AG09319 (cell line): ENCODE measurements around the gene TPSD1.

Experiments used
- DNase-seq: peaks from one replicate; pipeline ENCODE4 v3.0.0-alpha.2; 2010; ENCODE audit warnings: low read depth; ENCODE audit errors: extremely low read depth
- TF ChIP-seq, protein P1 (sequence below): IDR thresholded peaks from 2 replicates; pipeline ENCODE4 v1.5.1; 2011; ENCODE audit warnings: low read depth, mild to moderate bottlenecking, inconsistent platforms, low read length, moderate library complexity

Gene TPSD1

DNA sequence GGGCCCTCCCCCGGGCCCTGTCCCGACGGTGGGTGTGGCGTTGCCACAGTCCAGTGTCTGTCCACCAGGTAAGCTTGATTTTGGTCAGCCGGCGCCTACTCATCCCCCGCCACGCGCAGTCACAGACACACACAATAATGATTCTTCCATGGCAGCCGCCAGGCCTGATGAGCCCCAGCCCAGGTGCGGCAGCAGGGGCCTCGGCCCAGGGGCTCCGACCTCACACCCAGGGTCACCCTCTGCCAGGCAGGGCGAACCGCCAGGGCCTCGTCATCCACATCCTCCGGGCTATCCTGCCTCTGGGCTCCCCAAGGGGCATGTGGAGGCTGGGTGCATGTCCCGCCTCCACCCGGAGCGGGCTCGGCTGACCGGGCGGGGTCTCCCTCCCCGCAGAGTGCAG is 38.3 kb upstream of the TPSD1 start:
- DNase-seq, result no peak
- TF ChIP-seq, protein P1, sequence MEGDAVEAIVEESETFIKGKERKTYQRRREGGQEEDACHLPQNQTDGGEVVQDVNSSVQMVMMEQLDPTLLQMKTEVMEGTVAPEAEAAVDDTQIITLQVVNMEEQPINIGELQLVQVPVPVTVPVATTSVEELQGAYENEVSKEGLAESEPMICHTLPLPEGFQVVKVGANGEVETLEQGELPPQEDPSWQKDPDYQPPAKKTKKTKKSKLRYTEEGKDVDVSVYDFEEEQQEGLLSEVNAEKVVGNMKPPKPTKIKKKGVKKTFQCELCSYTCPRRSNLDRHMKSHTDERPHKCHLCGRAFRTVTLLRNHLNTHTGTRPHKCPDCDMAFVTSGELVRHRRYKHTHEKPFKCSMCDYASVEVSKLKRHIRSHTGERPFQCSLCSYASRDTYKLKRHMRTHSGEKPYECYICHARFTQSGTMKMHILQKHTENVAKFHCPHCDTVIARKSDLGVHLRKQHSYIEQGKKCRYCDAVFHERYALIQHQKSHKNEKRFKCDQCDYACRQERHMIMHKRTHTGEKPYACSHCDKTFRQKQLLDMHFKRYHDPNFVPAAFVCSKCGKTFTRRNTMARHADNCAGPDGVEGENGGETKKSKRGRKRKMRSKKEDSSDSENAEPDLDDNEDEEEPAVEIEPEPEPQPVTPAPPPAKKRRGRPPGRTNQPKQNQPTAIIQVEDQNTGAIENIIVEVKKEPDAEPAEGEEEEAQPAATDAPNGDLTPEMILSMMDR, result no peak

DNA sequence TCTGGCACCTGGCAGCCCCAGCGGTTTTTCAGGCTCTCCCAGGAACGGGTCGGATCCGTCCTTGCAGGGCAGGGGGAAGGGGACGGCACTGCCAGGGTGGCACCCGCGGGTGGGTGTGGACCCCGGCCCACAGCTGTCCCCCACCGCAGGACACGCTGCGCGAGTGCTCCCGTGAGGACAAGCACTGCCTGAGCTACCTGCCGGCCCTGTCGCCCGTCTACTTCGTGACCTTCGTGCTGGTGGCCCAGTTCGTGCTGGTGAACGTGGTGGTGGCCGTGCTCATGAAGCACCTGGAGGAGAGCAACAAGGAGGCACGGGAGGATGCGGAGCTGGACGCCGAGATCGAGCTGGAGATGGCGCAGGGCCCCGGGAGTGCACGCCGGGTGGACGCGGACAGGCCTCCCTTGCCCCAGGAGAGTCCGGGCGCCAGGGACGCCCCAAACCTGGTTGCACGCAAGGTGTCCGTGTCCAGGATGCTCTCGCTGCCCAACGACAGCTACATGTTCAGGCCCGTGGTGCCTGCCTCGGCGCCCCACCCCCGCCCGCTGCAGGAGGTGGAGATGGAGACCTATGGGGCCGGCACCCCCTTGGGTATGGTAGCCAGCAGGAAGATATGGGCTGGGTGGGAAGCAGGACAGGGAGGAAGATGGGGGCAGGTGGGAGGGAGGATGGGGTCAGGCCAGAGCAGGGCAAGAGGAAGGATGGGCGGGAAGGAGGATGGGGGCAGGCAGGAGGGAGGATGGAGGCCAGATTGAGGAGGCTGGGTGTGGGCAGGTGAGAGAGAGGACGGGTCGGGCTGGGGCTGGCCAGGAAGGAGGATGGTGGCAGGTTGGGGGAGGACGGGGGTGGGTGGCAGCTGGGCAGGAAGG is 37.6 kb upstream of the TPSD1 start:
- DNase-seq, result no peak
- TF ChIP-seq, protein P1, result no peak

DNA sequence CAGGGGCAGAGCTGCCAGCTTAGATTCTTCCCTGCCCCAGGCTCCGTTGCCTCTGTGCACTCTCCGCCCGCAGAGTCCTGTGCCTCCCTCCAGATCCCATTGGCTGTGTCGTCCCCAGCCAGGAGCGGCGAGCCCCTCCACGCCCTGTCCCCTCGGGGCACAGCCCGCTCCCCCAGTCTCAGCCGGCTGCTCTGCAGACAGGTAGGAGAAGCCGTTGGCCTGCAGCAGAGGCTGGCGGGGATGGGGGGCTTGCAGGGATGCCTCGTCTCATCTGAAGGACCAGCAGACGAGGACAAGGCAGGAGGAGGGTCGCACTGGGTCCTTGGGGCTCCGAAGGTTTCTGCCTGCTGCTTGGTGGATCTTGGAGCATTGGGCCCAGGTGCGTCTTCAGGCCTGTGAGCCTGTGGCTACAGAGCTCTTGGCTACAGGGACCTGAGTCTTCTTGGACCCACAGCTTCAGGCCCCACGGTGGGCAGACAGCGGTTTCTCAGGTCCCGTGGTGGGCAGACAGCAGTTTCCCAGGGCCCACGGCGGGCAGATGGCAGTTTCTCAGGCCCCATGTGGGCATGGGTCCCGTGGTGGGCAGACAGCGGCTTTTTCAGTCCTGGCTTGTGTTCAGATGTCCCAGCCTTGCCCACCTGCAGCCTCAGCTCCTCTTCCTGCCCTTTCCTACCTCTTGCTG is 36.8 kb upstream of the TPSD1 start:
- no peak for DNase-seq
- TF ChIP-seq, protein P1, result no peak

DNA sequence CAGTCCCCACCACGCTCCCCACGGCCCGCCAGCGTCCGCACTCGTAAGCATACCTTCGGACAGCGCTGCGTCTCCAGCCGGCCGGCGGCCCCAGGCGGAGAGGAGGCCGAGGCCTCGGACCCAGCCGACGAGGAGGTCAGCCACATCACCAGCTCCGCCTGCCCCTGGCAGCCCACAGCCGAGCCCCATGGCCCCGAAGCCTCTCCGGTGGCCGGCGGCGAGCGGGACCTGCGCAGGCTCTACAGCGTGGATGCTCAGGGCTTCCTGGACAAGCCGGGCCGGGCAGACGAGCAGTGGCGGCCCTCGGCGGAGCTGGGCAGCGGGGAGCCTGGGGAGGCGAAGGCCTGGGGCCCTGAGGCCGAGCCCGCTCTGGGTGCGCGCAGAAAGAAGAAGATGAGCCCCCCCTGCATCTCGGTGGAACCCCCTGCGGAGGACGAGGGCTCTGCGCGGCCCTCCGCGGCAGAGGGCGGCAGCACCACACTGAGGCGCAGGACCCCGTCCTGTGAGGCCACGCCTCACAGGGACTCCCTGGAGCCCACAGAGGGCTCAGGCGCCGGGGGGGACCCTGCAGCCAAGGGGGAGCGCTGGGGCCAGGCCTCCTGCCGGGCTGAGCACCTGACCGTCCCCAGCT is 35.7 kb upstream of the TPSD1 start:
- TF ChIP-seq, protein P1, result no peak
- no peak for DNase-seq

DNA sequence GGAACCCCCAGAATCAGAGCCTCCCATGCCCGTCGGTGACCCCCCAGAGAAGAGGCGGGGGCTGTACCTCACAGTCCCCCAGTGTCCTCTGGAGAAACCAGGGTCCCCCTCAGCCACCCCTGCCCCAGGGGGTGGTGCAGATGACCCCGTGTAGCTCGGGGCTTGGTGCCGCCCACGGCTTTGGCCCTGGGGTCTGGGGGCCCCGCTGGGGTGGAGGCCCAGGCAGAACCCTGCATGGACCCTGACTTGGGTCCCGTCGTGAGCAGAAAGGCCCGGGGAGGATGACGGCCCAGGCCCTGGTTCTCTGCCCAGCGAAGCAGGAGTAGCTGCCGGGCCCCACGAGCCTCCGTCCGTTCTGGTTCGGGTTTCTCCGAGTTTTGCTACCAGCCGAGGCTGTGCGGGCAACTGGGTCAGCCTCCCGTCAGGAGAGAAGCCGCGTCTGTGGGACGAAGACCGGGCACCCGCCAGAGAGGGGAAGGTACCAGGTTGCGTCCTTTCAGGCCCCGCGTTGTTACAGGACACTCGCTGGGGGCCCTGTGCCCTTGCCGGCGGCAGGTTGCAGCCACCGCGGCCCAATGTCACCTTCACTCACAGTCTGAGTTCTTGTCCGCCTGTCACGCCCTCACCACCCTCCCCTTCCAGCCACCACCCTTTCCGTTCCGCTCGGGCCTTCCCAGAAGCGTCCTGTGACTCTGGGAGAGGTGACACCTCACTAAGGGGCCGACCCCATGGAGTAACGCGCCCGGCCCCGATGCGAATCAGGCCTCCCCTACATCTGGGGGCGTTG is 34.8 kb upstream of the TPSD1 start:
- TF ChIP-seq, protein P1, result no peak
- no peak for DNase-seq

DNA sequence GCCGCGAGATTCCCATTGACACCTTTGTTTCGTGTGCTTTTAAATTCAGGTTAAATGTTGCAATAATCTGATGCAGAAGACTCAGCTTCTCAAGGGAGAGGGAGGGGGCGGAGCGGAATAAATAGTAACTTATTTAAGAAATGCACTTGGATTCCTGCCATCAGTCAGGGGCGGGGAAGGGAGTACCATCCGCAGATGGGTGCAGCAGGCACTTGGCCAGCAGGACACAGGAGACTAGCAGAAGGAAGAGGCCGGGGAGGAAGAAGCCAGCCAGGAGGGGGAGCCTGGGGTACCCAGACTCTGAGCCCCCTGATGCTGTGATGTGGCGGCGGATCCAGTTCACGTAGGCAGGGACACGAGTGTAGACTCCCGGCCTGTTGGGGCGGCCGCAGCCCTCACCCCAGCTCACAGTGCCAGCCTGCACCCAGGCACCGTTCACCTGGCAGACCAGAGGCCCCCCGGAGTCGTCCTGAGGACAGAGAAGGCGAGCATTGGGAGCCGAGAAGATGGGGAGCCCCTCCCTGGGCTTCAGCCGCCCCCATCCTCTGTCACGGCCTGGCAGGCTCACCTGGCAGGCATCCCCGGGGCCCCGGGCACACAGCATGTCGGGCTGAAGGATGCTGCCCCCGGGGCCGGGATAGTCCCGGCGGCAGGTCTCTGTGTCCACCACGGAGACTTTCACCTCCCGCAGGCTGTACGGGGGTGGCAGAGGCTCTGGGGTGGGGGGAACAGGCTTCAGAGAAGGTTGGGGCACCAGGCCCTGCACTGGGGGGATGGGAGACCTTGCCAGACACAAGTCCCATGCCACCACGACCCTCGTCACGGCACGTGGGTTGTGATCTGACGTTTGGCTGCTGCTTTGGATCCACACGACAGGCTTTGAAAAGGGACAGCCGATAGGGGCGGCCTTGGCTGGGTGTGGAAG is 34.0 kb upstream of the TPSD1 start:
- DNase-seq, result no peak
- TF ChIP-seq, protein P1, result no peak
